ENCODE data around the gene CCNE1. TPM values are rescaled to one million over a fixed set of nuclear protein-coding genes. Genes with fewer than 3 reads are reported as not detected.
A peak's percentile ranks its signal among the peaks of the same experiment; 100 is the strongest.
"Not testable (repeated sequence)": the region's sequence is repeated elsewhere in the genome, so short reads cannot be mapped to it uniquely, and the experiment has no call there.

CCNE1 gene
- total RNA-seq, 1 experiment from 2014 or later, result 72.7 TPM

- no peaks in the 10 kb centered on the region for H3K9me3 ChIP-seq (replicated peaks)
- peak overlapping the region; percentile 69 for H3K27ac ChIP-seq
- peaks cover 16% of the 10 kb centered on the region for H3K4me1 ChIP-seq
- no peaks in the 10 kb centered on the region for H3K36me3 ChIP-seq
- H3K27me3 ChIP-seq, result 0 out of 2 replicates have a peak, but pooled peaks cover 3% of the 10 kb centered on the region
- DNase-seq, result peak; percentile 87 to 92
- peak overlapping the region; percentile 50 for H3K4me3 ChIP-seq
These were observed 30.2 kb upstream of the CCNE1 start for GRCh38 chr19:29781386-29782259.

DNA sequence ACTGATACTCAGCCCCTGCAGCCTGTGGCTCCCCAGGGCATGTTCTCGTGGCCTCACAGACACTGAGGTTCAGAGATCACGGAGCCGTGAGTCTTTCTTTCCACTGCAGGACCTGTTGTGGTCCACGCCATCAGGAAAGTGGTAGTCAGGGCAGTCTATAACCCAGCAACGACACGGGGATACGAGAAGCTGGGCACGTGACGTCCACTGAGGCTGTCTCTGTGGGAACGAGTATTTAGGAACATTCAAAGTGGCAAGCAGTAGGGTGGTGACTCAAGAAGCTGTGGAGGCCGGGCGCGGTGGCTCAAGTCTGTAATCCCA, 29.6 kb upstream of the CCNE1 start:
- peaks cover 16% of the 10 kb centered on the region for H3K4me1 ChIP-seq
- H3K27me3 ChIP-seq, result 0 out of 2 replicates have a peak, but pooled peaks cover 3% of the 10 kb centered on the region
- no peaks in the 10 kb centered on the region for H3K36me3 ChIP-seq
- peak overlapping the region; percentile 69 for H3K27ac ChIP-seq
- peak overlapping the region; percentile 50 for H3K4me3 ChIP-seq
- H3K9me3 ChIP-seq (replicated peaks), result no peaks in the 10 kb centered on the region
- peak in 1 of 2 experiments; percentile 68 for DNase-seq

DNA sequence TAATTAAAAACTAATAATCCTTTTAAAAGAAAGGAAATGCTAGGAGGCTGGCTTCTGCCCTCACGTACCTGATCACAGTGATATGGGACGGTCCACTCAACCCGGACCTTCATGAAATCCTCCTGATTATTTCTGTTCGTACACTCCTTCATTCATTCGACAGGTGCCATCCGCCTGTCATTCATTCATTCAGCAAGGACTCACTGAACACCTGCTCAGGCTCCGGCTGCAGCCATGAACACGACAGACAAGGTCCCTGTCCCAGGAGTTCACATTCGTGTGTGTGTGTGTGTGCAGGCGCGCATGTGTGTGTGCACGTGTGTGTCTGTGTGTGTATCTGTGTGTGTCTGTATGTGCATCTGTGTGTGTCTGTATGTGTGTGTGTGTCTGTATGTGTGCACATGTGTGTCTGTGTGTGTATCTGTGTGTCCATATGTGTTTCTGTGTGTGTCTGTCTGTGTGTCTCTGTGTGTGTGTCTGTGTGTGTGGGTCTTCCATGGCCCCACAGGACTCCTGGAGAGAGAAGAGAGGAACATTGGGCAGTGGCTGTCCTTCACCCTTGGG, 28.1 kb upstream of the CCNE1 start:
- Histone ChIP-seq H3K27ac (no peak overlapping the region), H3K4me1 (peaks cover 16% of the 10 kb centered on the region), H3K9me3 (replicated peaks) (no peaks in the 10 kb centered on the region), H3K4me3 (no peak overlapping the region), H3K36me3 (no peaks in the 10 kb centered on the region), H3K27me3 (no peaks in the 10 kb centered on the region)
- no peak for DNase-seq

- no peaks in the 10 kb centered on the region for H3K9me3 ChIP-seq (replicated peaks)
- H3K27ac ChIP-seq, result no peak overlapping the region
- H3K4me3 ChIP-seq, result no peak overlapping the region
- no peak for DNase-seq
- H3K4me1 ChIP-seq, result peaks cover 16% of the 10 kb centered on the region
- H3K27me3 ChIP-seq, result no peaks in the 10 kb centered on the region
- no peaks in the 10 kb centered on the region for H3K36me3 ChIP-seq
These were observed 27.1 kb upstream of the CCNE1 start for GRCh38 chr19:29784598-29785223.

GRCh38 chr19:29785360-29785759, 26.4 kb upstream of the CCNE1 start:
- no peak overlapping the region for H3K4me3 ChIP-seq
- no peak for DNase-seq

DNA sequence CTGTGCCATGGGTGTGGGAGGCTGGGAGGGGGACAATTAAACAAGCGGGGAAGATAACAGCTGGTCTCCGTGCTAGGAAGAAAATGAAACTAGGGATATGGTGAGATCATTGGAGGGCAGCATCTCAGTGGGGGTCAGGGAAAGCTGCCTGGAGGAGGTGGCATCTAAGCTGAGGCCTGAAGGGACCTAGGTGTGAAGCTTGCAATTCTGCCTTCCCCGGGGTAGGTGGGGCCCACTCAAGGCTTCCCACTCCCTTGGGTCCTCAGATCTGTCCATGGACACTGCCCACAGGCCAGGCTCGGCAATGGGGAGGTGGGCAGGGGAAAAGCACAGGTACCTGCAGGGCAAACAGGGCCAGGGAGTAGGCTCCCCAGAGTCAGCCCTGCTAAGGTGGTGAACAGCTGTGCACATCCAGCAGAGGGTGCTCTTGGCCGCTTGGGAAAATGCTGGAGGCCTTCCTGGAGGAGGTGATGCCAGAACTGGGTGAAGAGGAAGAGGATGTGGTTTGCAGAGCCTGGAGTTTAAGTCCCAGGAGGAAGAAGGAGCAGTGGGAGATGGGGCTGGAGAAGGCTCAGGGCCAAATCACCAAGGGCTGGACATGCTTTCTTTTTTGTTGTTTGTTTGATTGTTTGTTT, 25.7 kb upstream of the CCNE1 start:
- Histone ChIP-seq H3K4me1 (peaks cover 11% of the 10 kb centered on the region), H3K36me3 (no peaks in the 10 kb centered on the region), H3K4me3 (no peak overlapping the region), H3K27ac (no peak overlapping the region), H3K9me3 (replicated peaks) (no peaks in the 10 kb centered on the region), H3K27me3 (no peaks in the 10 kb centered on the region)
- no peak for DNase-seq

More at GRCh38 chr19:29785360-29785759, 26.4 kb upstream of the CCNE1 start:
- Histone ChIP-seq H3K9me3 (replicated peaks) (no peaks in the 10 kb centered on the region), H3K27ac (no peak overlapping the region), H3K4me1 (peaks cover 16% of the 10 kb centered on the region), H3K27me3 (no peaks in the 10 kb centered on the region), H3K36me3 (no peaks in the 10 kb centered on the region)

- Histone ChIP-seq H3K27me3 (no peaks in the 10 kb centered on the region), H3K27ac (no peak overlapping the region), H3K4me1 (peaks cover under 1% of the 10 kb centered on the region; the same call in 1 of the 2 replicates), H3K9me3 (replicated peaks) (no peaks in the 10 kb centered on the region), H3K36me3 (no peaks in the 10 kb centered on the region), H3K4me3 (no peak overlapping the region)
- peak in 1 of 2 experiments; percentile 34 for DNase-seq
These were observed 24.5 kb upstream of the CCNE1 start for GRCh38 chr19:29787281-29787680.

- Histone ChIP-seq H3K4me1 (no peaks in the 10 kb centered on the region), H3K27me3 (no peaks in the 10 kb centered on the region), H3K4me3 (no peak overlapping the region), H3K9me3 (replicated peaks) (no peaks in the 10 kb centered on the region), H3K27ac (no peak overlapping the region), H3K36me3 (no peaks in the 10 kb centered on the region)
- no peak for DNase-seq
These were observed 22.8 kb upstream of the CCNE1 start for GRCh38 chr19:29789007-29789406.

DNA sequence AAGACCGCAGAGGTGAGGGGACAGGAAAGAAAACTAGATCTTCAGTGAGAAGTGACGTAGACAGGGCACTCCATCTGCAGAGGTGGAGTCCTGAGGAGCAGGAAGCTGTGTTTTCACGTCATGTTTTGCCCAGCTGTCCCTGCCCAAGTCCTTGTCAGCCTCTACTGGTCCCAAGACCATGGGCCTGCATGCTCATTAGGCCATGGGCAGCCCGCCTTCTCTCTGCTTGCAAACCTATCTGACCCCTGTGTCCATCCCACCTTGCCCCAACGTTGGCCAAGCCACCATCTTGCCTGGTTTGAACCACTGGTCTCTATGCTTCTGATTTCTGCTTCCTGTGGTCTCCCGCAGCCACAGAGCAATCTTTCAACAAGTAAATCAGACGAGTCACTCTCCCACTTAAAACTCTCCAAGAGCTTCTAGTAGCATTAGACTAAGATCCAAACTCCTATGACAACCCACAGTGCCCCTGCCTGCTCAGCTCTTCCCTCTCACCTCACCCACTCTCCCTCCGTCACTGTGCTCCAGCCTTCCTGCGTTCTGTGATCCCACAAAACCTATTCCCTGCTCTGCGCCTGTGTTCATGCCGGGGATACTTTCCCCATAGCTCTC, 18.6 kb upstream of the CCNE1 start:
- no peak for DNase-seq
- no peak overlapping the region for H3K27ac ChIP-seq

GRCh38 chr19:29794490-29794889, 17.3 kb upstream of the CCNE1 start:
- not testable (repeated sequence) for H3K9me3 ChIP-seq (replicated peaks); H3K4me1 ChIP-seq; DNase-seq; H3K27me3 ChIP-seq; H3K36me3 ChIP-seq; H3K4me3 ChIP-seq; H3K27ac ChIP-seq

More for the DNA sequence above, 18.6 kb upstream of the CCNE1 start:
- H3K4me3 ChIP-seq, result no peak overlapping the region
- H3K9me3 ChIP-seq (replicated peaks), result no peaks in the 10 kb centered on the region
- H3K4me1 ChIP-seq, result no peaks in the 10 kb centered on the region
- H3K27me3 ChIP-seq, result 0 out of 2 replicates have a peak, but pooled peaks cover 4% of the 10 kb centered on the region
- no peaks in the 10 kb centered on the region for H3K36me3 ChIP-seq

GRCh38 chr19:29795461-29796172, 16.2 kb upstream of the CCNE1 start:
- no peaks in the 10 kb centered on the region for H3K9me3 ChIP-seq (replicated peaks)
- H3K27me3 ChIP-seq, result 0 out of 2 replicates have a peak, but pooled peaks cover 4% of the 10 kb centered on the region
- no peak for DNase-seq
- H3K27ac ChIP-seq, result no peak overlapping the region
- no peaks in the 10 kb centered on the region for H3K36me3 ChIP-seq
- H3K4me1 ChIP-seq, result no peaks in the 10 kb centered on the region
- H3K4me3 ChIP-seq, result no peak overlapping the region

GRCh38 chr19:29796173-29796573, 15.6 kb upstream of the CCNE1 start:
- Histone ChIP-seq H3K4me3 (no peak overlapping the region), H3K27me3 (0 out of 2 replicates have a peak, but pooled peaks cover 4% of the 10 kb centered on the region), H3K4me1 (no peaks in the 10 kb centered on the region), H3K9me3 (replicated peaks) (no peaks in the 10 kb centered on the region), H3K36me3 (no peaks in the 10 kb centered on the region), H3K27ac (no peak overlapping the region)
- DNase-seq, result no peak

- no peak for DNase-seq
These were observed 12.9 kb upstream of the CCNE1 start for GRCh38 chr19:29798774-29799497.

More at GRCh38 chr19:29798774-29799497, 12.9 kb upstream of the CCNE1 start:
- Histone ChIP-seq H3K4me3 (no peak overlapping the region), H3K4me1 (no peaks in the 10 kb centered on the region), H3K27ac (no peak overlapping the region), H3K36me3 (no peaks in the 10 kb centered on the region), H3K9me3 (replicated peaks) (no peaks in the 10 kb centered on the region), H3K27me3 (0 out of 2 replicates have a peak, but pooled peaks cover 4% of the 10 kb centered on the region)
